ENCODE measurements around the gene KRTAP5-8. TPM values are rescaled to one million over a fixed set of nuclear protein-coding genes. Genes with fewer than 3 reads are reported as not detected.

KRTAP5-8 gene
- total and polyA plus RNA-seq, 4 donors, result not detected

GRCh38 chr11:71498091-71498490, 39.7 kb upstream of the KRTAP5-8 start:
- Histone ChIP-seq H3K27ac (ENCODE audit: low read depth in 1 of 2, low read length in 2 of 2) (no peak overlapping the region), H3K9me3 (ENCODE audit: control insufficient read depth in 4 of 4, low read length in 3 of 4) (no peaks in the 10 kb centered on the region), H3K9ac (ENCODE audit: low read depth in 1 of 2, low read length in 2 of 2) (no peak overlapping the region), H3K36me3 (ENCODE audit: control insufficient read depth in 4 of 4, insufficient read depth in 3 of 4, low read depth in 1 of 4, low read length in 3 of 4) (peaks cover 7 to 51% (median 29%) of the 10 kb centered on the region in 4 donors), H3K4me1 (ENCODE audit: control insufficient read depth in 4 of 4, insufficient read depth in 4 of 4, low read length in 3 of 4) (peaks cover 0 to 10% (median 1%) of the 10 kb centered on the region in 4 donors), H3K27me3 (ENCODE audit: control insufficient read depth in 4 of 4, insufficient read depth in 4 of 4, low read length in 3 of 4) (no peaks in the 10 kb centered on the region), H3K4me3 (ENCODE audit: low read depth in 1 of 3, low read length in 3 of 3) (no peak overlapping the region)
- DNase-seq (ENCODE audit: low spot score), result no peak
- TF ChIP-seq JUND (IDR thresholded peaks at IDR 0.05), result no peak
- WGBS, result 98% methylated on average over 19 of the region's 19 CpGs

- TF ChIP-seq GABPA (IDR thresholded peaks at IDR 0.05 in 1 of 2, conservative IDR thresholded peaks at IDR 0.05 in 1 of 2) (no peak), EGR1 (IDR thresholded peaks at IDR 0.05; ENCODE audit: low read depth in 2 of 2) (no peak), SP1 (IDR thresholded peaks at IDR 0.05) (no peak), HNF4G (IDR thresholded peaks at IDR 0.05) (no peak), FOXA2 (IDR thresholded peaks at IDR 0.05) (no peak), JUND (IDR thresholded peaks at IDR 0.05) (no peak), FOXA1 (IDR thresholded peaks at IDR 0.05) (no peak), RAD21 (IDR thresholded peaks at IDR 0.05) (no peak), ATF3 (IDR thresholded peaks at IDR 0.05) (no peak), ZBTB33 (IDR thresholded peaks at IDR 0.05) (no peak), RXRA (IDR thresholded peaks at IDR 0.05) (no peak), MAX (IDR thresholded peaks at IDR 0.05) (no peak), HNF4A (conservative IDR thresholded peaks at IDR 0.05) (no peak)
Measured at GRCh38 chr11:71499125-71499524, 38.7 kb upstream of the KRTAP5-8 start.

GRCh38 chr11:71499546-71499945, 38.3 kb upstream of the KRTAP5-8 start:
- no peaks in the 10 kb centered on the region for H3K27me3 ChIP-seq (ENCODE audit: control insufficient read depth in 4 of 4, insufficient read depth in 4 of 4, low read length in 3 of 4)
- 97% methylated on average over 6 of the region's 6 CpGs for WGBS
- H3K9me3 ChIP-seq (ENCODE audit: control insufficient read depth in 4 of 4, low read length in 3 of 4), result no peaks in the 10 kb centered on the region
- H3K9ac ChIP-seq (ENCODE audit: low read depth in 1 of 2, low read length in 2 of 2), result no peak overlapping the region
- H3K36me3 ChIP-seq (ENCODE audit: control insufficient read depth in 4 of 4, insufficient read depth in 3 of 4, low read depth in 1 of 4, low read length in 3 of 4), result peaks cover 7 to 47% (median 26%) of the 10 kb centered on the region in 4 donors
- no peak for TF ChIP-seq SP1 (IDR thresholded peaks at IDR 0.05)
- no peak for TF ChIP-seq GABPA (IDR thresholded peaks at IDR 0.05 in 1 of 2, conservative IDR thresholded peaks at IDR 0.05 in 1 of 2)
- no peak for TF ChIP-seq ATF3 (IDR thresholded peaks at IDR 0.05)
- TF ChIP-seq JUND (IDR thresholded peaks at IDR 0.05), result no peak
- no peak for TF ChIP-seq HNF4G (IDR thresholded peaks at IDR 0.05)
- TF ChIP-seq MAX (IDR thresholded peaks at IDR 0.05), result no peak
- no peak for TF ChIP-seq FOXA1 (IDR thresholded peaks at IDR 0.05)
- TF ChIP-seq ZBTB33 (IDR thresholded peaks at IDR 0.05), result no peak
- H3K4me1 ChIP-seq (ENCODE audit: control insufficient read depth in 4 of 4, insufficient read depth in 4 of 4, low read length in 3 of 4), result peaks cover 0 to 10% (median 1%) of the 10 kb centered on the region in 4 donors
- H3K27ac ChIP-seq (ENCODE audit: low read depth in 1 of 2, low read length in 2 of 2), result no peak overlapping the region
- DNase-seq (ENCODE audit: low spot score), result no peak
- H3K4me3 ChIP-seq (ENCODE audit: low read depth in 1 of 3, low read length in 3 of 3), result no peak overlapping the region

More at GRCh38 chr11:71499125-71499524, 38.7 kb upstream of the KRTAP5-8 start:
- 87% methylated on average over 13 of the region's 13 CpGs for WGBS
- Histone ChIP-seq H3K4me3 (ENCODE audit: low read depth in 1 of 3, low read length in 3 of 3) (no peak overlapping the region), H3K9ac (ENCODE audit: low read depth in 1 of 2, low read length in 2 of 2) (no peak overlapping the region), H3K9me3 (ENCODE audit: control insufficient read depth in 4 of 4, low read length in 3 of 4) (no peaks in the 10 kb centered on the region), H3K36me3 (ENCODE audit: control insufficient read depth in 4 of 4, insufficient read depth in 3 of 4, low read depth in 1 of 4, low read length in 3 of 4) (peaks cover 7 to 50% (median 28%) of the 10 kb centered on the region in 4 donors), H3K4me1 (ENCODE audit: control insufficient read depth in 4 of 4, insufficient read depth in 4 of 4, low read length in 3 of 4) (peaks cover 0 to 10% (median 1%) of the 10 kb centered on the region in 4 donors), H3K27me3 (ENCODE audit: control insufficient read depth in 4 of 4, insufficient read depth in 4 of 4, low read length in 3 of 4) (no peaks in the 10 kb centered on the region), H3K27ac (ENCODE audit: low read depth in 1 of 2, low read length in 2 of 2) (no peak overlapping the region)
- no peak for DNase-seq (ENCODE audit: low spot score)
